CD8-positive, alpha-beta memory T cell (primary cell): ENCODE results near the gene ACAD11. TPM values are rescaled to one million over a fixed set of nuclear protein-coding genes. Genes with fewer than 3 reads are reported as not detected.

Experiments used
- CTCF ChIA-PET: fragments of 350-600 bp; sonication (Branson Sonifier 250); formaldehyde crosslinking; loops from one replicate; lab custom pipeline; 2021; ENCODE audit warnings: antibody characterized with exemption; lab: Charles Lee
- POLR2A ChIA-PET: fragments of 350-600 bp; sonication (Branson Sonifier 250); formaldehyde crosslinking; loops from one replicate; lab custom pipeline; 2021; ENCODE audit warnings: antibody characterized with exemption; lab: Charles Lee
- DNase-seq, 5 donors: peaks; one replicate each; pipeline versions ENCODE4 v3.0.0 to v3.0.0-alpha.2; 2020 to 2022; ENCODE audit warnings: mixed read lengths in 1 of 5
- H3K27ac ChIP-seq: one replicate; pipeline ENCODE4 v1.7.0; 2013; ENCODE audit warnings: low read depth, mild to moderate bottlenecking, low read length, moderate library complexity
- H3K27me3 ChIP-seq: 2 replicates; pipeline ENCODE4 v1.7.0; 2013; ENCODE audit warnings: low read length, mild to moderate bottlenecking; ENCODE audit not compliant: insufficient read depth, poor library complexity, severe bottlenecking
- H3K36me3 ChIP-seq: 2 replicates; pipeline ENCODE4 v1.7.0; 2013; ENCODE audit warnings: mild to moderate bottlenecking, low read length, moderate library complexity; ENCODE audit not compliant: insufficient read depth
- H3K4me1 ChIP-seq: 2 replicates; pipeline ENCODE4 v1.7.0; 2013; ENCODE audit warnings: mild to moderate bottlenecking, low read length, moderate library complexity; ENCODE audit not compliant: insufficient read depth
- H3K4me3 ChIP-seq: 2 replicates; pipeline ENCODE4 v1.7.0; 2013; ENCODE audit warnings: mild to moderate bottlenecking, low read length
- H3K9me3 ChIP-seq: 2 replicates; pipeline ENCODE4 v1.7.0; 2013; ENCODE audit warnings: mild to moderate bottlenecking, low read length
- H3K27ac Mint-ChIP-seq, 8 donors: one replicate each; pipeline ENCODE4 v1.8.0; 2020 to 2021; ENCODE audit warnings: mixed read lengths in 8 of 8, mild to moderate bottlenecking in 6 of 8, inconsistent platforms in 3 of 8, moderate library complexity in 3 of 8
- H3K27me3 Mint-ChIP-seq, 2 donors: one replicate each; pipeline ENCODE4 v1.8.0; 2020 to 2021; ENCODE audit warnings: mixed read lengths in 2 of 2, mild to moderate bottlenecking in 1 of 2, moderate library complexity in 1 of 2
- H3K36me3 Mint-ChIP-seq, 3 donors: one replicate each; pipeline ENCODE4 v1.8.0; 2020 to 2021; ENCODE audit warnings: mixed read lengths in 3 of 3, inconsistent platforms in 1 of 3, mild to moderate bottlenecking in 1 of 3
- H3K4me1 Mint-ChIP-seq, 3 donors: one replicate each; pipeline ENCODE4 v1.8.0; 2020 to 2021; ENCODE audit warnings: mixed read lengths in 3 of 3, inconsistent platforms in 1 of 3, mild to moderate bottlenecking in 1 of 3
- H3K4me3 Mint-ChIP-seq, 7 donors: one replicate each; pipeline ENCODE4 v1.8.0; 2020 to 2021; ENCODE audit warnings: mixed read lengths in 7 of 7, mild to moderate bottlenecking in 6 of 7, moderate library complexity in 4 of 7, inconsistent platforms in 2 of 7
- H3K9me3 Mint-ChIP-seq, 5 donors: one replicate each; pipeline ENCODE4 v1.8.0; 2020 to 2022; ENCODE audit warnings: mixed read lengths in 5 of 5, mild to moderate bottlenecking in 3 of 5, moderate library complexity in 2 of 5, inconsistent platforms in 1 of 5
- polyA plus RNA-seq: library from polyadenylated mRNA; unstranded; fragments of 300-500 nt; fragmentation: Illumina TruSeq; gene quantifications from one replicate; pipeline ENCODE4 v1.2.3, GENCODE V29; 2021
- total RNA-seq, 2 experiments: library from RNA; stranded (reverse); gene quantifications; one replicate each; pipeline ENCODE4 v1.2.3, GENCODE V29; 2021

The ACAD11 gene
- total and polyA plus RNA-seq, 3 experiments from 2014 or later, result 3.6 to 11.5 (median 9.5) TPM

GRCh38 chr3:132539681-132540080 lies 119.9 kb downstream of the ACAD11 start:
- Histone ChIP-seq H3K27ac (no peak overlapping the region), H3K27me3 (no peaks in the 10 kb centered on the region), H3K9me3 (no peaks in the 10 kb centered on the region), H3K4me3 (no peak overlapping the region), H3K4me1 (no peaks in the 10 kb centered on the region), H3K36me3 (no peaks in the 10 kb centered on the region)
- no peaks in the 10 kb centered on the region for H3K9me3 Mint-ChIP-seq
- H3K4me1 Mint-ChIP-seq, result peaks cover 2 to 5% (median 4%) of the 10 kb centered on the region in 3 donors
- peaks cover 4 to 58% (median 22%) of the 10 kb centered on the region in 3 donors for H3K36me3 Mint-ChIP-seq
- DNase-seq, result no peak
- no peaks in the 10 kb centered on the region for H3K27me3 Mint-ChIP-seq
- CTCF ChIA-PET, result no interaction called here
- no peak overlapping the region for H3K4me3 Mint-ChIP-seq
- no peak overlapping the region for H3K27ac Mint-ChIP-seq
- POLR2A ChIA-PET, result interaction anchor here (0.6 kb wide), 1 partner anchor 10 kb away, joined by 8 read pairs; no protein-coding TSS in a partner anchor

GRCh38 chr3:132538072-132538471 lies 121.5 kb downstream of the ACAD11 start:
- H3K36me3 Mint-ChIP-seq, result peaks cover 4 to 71% (median 24%) of the 10 kb centered on the region in 3 donors
- H3K36me3 ChIP-seq, result no peaks in the 10 kb centered on the region
- H3K4me1 ChIP-seq, result no peaks in the 10 kb centered on the region
- no peaks in the 10 kb centered on the region for H3K9me3 ChIP-seq
- no peaks in the 10 kb centered on the region for H3K27me3 ChIP-seq
- no peak overlapping the region for H3K27ac ChIP-seq
- no peaks in the 10 kb centered on the region for H3K9me3 Mint-ChIP-seq
- CTCF ChIA-PET, result no interaction called here
- no peak overlapping the region for H3K4me3 ChIP-seq
- DNase-seq, result no peak
- H3K4me1 Mint-ChIP-seq, result peaks cover 2 to 5% (median 4%) of the 10 kb centered on the region in 3 donors
- H3K27ac Mint-ChIP-seq, result peak overlapping the region in 1 of 8 donors; percentile 36
- POLR2A ChIA-PET, result no interaction called here
- no peaks in the 10 kb centered on the region for H3K27me3 Mint-ChIP-seq
- H3K4me3 Mint-ChIP-seq, result no peak overlapping the region

- H3K4me3 Mint-ChIP-seq, result no peak overlapping the region
- no peak for DNase-seq
- no peaks in the 10 kb centered on the region for H3K9me3 Mint-ChIP-seq
- no peak overlapping the region for H3K27ac Mint-ChIP-seq
- no peaks in the 10 kb centered on the region for H3K36me3 ChIP-seq
- H3K9me3 ChIP-seq, result no peaks in the 10 kb centered on the region
- peaks cover 0 to 2% (median 2%) of the 10 kb centered on the region in 3 donors for H3K4me1 Mint-ChIP-seq
- H3K4me1 ChIP-seq, result no peaks in the 10 kb centered on the region
- no peak overlapping the region for H3K4me3 ChIP-seq
- H3K36me3 Mint-ChIP-seq, result peaks cover 4 to 73% (median 23%) of the 10 kb centered on the region in 3 donors
- ChIA-PET CTCF (interaction anchor here (1.2 to 3.5 kb wide), 4 partner anchors 8 to 105 kb away, joined by 3 to 13 read pairs (median 7); no protein-coding TSS in a partner anchor), POLR2A (no interaction called here)
- no peaks in the 10 kb centered on the region for H3K27me3 ChIP-seq
- no peaks in the 10 kb centered on the region for H3K27me3 Mint-ChIP-seq
- H3K27ac ChIP-seq, result no peak overlapping the region
Measured at GRCh38 chr3:132537297-132537696, 122.3 kb downstream of the ACAD11 start.

DNA sequence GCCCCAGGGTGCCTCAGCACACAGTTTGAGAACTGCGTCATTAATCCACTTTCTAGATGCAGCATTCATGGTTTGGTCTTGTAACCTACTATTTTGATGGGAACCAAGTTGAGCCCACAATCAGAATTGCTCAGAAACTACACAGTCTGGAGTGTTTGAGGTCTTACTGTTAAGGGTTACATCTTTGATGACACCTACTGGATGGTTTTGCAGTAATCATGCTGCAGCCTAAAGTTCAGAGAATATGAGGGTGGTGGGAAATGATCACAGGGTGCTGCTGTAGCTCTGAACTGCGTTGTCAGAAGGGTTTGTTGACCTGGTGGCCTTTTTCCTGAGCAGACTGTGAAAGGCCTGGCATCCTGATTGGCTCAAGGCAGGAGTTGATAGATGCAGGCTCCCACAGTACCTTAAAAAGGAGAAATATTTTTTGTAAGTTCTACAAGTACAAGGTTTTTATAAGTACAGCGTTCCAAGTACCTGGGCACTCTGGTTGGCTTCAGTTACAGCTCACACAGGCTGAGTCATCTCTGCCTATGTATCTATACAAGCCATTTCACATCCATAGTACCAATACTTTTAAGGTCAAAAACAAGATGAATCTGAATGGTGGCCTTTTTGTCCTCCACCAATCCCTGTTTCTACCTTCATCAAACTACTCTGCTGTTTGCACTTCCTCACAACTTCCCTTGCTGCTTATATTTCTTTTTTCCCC lies 123.0 kb downstream of the ACAD11 start:
- Mint-ChIP-seq H3K27me3 (no peaks in the 10 kb centered on the region), H3K4me3 (no peak overlapping the region), H3K27ac (no peak overlapping the region), H3K4me1 (no peaks in the 10 kb centered on the region), H3K36me3 (peaks cover 4 to 78% (median 20%) of the 10 kb centered on the region in 3 donors), H3K9me3 (no peaks in the 10 kb centered on the region)
- no peaks in the 10 kb centered on the region for H3K9me3 ChIP-seq
- ChIA-PET POLR2A (no interaction called here), CTCF (interaction anchor here (0.9 to 3.5 kb wide), 11 partner anchors 9 to 124 kb away, joined by 3 to 13 read pairs (median 3); no protein-coding TSS in a partner anchor)
- no peak overlapping the region for H3K27ac ChIP-seq
- no peak overlapping the region for H3K4me3 ChIP-seq
- H3K4me1 ChIP-seq, result no peaks in the 10 kb centered on the region
- no peak for DNase-seq
- peaks cover 5% of the 10 kb centered on the region for H3K36me3 ChIP-seq
- no peaks in the 10 kb centered on the region for H3K27me3 ChIP-seq

- peaks cover 4 to 79% (median 23%) of the 10 kb centered on the region in 3 donors for H3K36me3 Mint-ChIP-seq
- POLR2A ChIA-PET, result no interaction called here
- Histone ChIP-seq H3K27ac (no peak overlapping the region), H3K9me3 (no peaks in the 10 kb centered on the region), H3K36me3 (peaks cover 9% of the 10 kb centered on the region), H3K4me1 (no peaks in the 10 kb centered on the region), H3K4me3 (no peak overlapping the region), H3K27me3 (no peaks in the 10 kb centered on the region)
- peak overlapping the region in 1 of 8 donors; percentile 29 for H3K27ac Mint-ChIP-seq
- no peaks in the 10 kb centered on the region for H3K4me1 Mint-ChIP-seq
- H3K27me3 Mint-ChIP-seq, result no peaks in the 10 kb centered on the region
- DNase-seq, result peak; percentile 19 to 52 (median 30)
- CTCF ChIA-PET, result interaction anchor here (0.7 to 3.5 kb wide), 11 partner anchors 10 to 125 kb away, joined by 3 to 13 read pairs (median 3); no protein-coding TSS in a partner anchor
- no peaks in the 10 kb centered on the region for H3K9me3 Mint-ChIP-seq
- H3K4me3 Mint-ChIP-seq, result no peak overlapping the region
Measured at GRCh38 chr3:132535575-132536441, 123.8 kb downstream of the ACAD11 start.

DNA sequence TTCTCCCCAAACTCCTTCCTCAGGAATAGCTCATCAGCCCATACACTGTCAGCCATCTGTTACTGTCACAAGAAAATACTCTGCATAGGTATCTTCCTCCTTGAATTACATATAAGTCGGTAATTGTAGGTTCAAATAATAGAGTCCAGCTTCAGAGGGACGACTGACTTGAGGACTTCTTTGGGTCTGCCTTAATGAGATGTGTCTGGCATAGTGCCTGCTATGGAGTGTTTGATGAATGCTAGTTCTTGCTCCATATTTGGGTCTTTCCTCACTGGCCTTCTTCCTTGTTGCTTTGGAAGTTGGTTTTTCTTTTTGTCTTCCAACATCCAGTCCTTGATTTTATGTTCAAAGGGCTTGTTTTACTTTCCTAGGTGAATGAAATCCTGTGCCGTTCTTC lies 129.0 kb downstream of the ACAD11 start:
- Mint-ChIP-seq H3K9me3 (no peaks in the 10 kb centered on the region), H3K27ac (peak overlapping the region in 2 of 8 donors; percentile 5 to 58), H3K4me1 (no peaks in the 10 kb centered on the region), H3K4me3 (no peak overlapping the region), H3K36me3 (peaks cover 6 to 83% (median 36%) of the 10 kb centered on the region in 3 donors), H3K27me3 (no peaks in the 10 kb centered on the region)
- CTCF ChIA-PET, result interaction anchor here (1.6 kb wide), 1 partner anchor 112 kb away, joined by 3 read pairs; no protein-coding TSS in a partner anchor
- POLR2A ChIA-PET, result no interaction called here
- Histone ChIP-seq H3K4me1 (no peaks in the 10 kb centered on the region), H3K36me3 (peaks cover 27% of the 10 kb centered on the region), H3K27me3 (no peaks in the 10 kb centered on the region), H3K4me3 (no peak overlapping the region), H3K9me3 (no peaks in the 10 kb centered on the region), H3K27ac (no peak overlapping the region)
- no peak for DNase-seq

DNA sequence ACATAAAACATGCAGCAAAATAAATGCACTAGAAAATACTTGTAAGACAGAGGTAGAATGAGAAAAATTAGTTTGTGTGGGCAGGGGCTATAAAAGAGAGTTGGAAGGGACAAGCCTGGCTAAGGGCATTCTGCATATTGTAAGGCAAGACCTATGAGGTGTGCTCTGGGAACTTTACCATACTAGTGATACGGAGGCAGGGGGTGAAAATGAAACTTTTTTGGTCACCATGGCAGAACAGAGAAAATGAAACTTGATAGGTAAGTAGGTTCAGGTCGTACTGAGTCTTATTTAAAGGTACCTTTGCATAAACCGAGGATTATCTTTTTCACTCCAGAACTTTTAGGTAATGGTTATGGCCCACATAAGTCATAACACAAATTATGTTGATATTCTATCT lies 137.3 kb downstream of the ACAD11 start:
- no peak for DNase-seq
- POLR2A ChIA-PET, result no interaction called here
- H3K36me3 Mint-ChIP-seq, result peaks cover 10 to 87% (median 33%) of the 10 kb centered on the region in 3 donors

More for the DNA sequence above, 137.3 kb downstream of the ACAD11 start:
- no peaks in the 10 kb centered on the region for H3K27me3 Mint-ChIP-seq
- peak overlapping the region in 4 of 8 donors; percentile 4 to 61 (median 24) for H3K27ac Mint-ChIP-seq
- no peaks in the 10 kb centered on the region for H3K9me3 Mint-ChIP-seq
- Histone ChIP-seq H3K27me3 (no peaks in the 10 kb centered on the region), H3K4me1 (no peaks in the 10 kb centered on the region), H3K27ac (no peak overlapping the region), H3K9me3 (no peaks in the 10 kb centered on the region), H3K4me3 (no peak overlapping the region), H3K36me3 (peaks cover 8% of the 10 kb centered on the region)
- peaks cover 0 to 13% (median 6%) of the 10 kb centered on the region in 3 donors for H3K4me1 Mint-ChIP-seq
- CTCF ChIA-PET, result no interaction called here
- H3K4me3 Mint-ChIP-seq, result no peak overlapping the region
